GM13977 (cell line): Measurements from ENCODE around the gene SLC5A5.
A peak's percentile ranks its signal among the peaks of the same experiment; 100 is the strongest.

Experiments
- DNase-seq: peaks from one replicate; pipeline ENCODE4 v3.0.0; 2012; ENCODE audit warnings: low spot score
- CTCF ChIP-seq: IDR thresholded peaks from 2 replicates; pipeline ENCODE4 v1.5.1; 2012; ENCODE audit warnings: mild to moderate bottlenecking, control low read depth; ENCODE audit not compliant: insufficient read depth; ENCODE audit errors: extremely low read depth, missing control alignments
- in situ Hi-C: fragments of 300-500 bp; cut with MboI; formaldehyde crosslinking; loops from one replicate; pipeline ENCODE4 v1.12.0; 2022; ENCODE audit warnings: low sequenced_read_pairs, low pct_unique_long_range_greater_than_20kb, mixed read lengths, inconsistent platforms; ENCODE audit not compliant: unreplicated experiment

Gene SLC5A5

GRCh38 chr19:17922138-17922537 is 50.4 kb downstream of the SLC5A5 start:
- in situ Hi-C loops: no loop called here
- no peak for DNase-seq
- no peak for TF ChIP-seq CTCF

GRCh38 chr19:17926044-17926443 is 54.3 kb downstream of the SLC5A5 start:
- no peak for TF ChIP-seq CTCF
- DNase-seq: peak; percentile 29

GRCh38 chr19:17929056-17929455 is 57.3 kb downstream of the SLC5A5 start:
- no peak for TF ChIP-seq CTCF
- in situ Hi-C loops: loop anchor here (25.0 kb wide), 1 partner anchor 133 kb away; no protein-coding TSS in a partner anchor

More at GRCh38 chr19:17926044-17926443, 54.3 kb downstream of the SLC5A5 start:
- in situ Hi-C loops: loop anchor here (25.0 kb wide), 1 partner anchor 136 kb away; no protein-coding TSS in a partner anchor

GRCh38 chr19:17931532-17932191 is 59.9 kb downstream of the SLC5A5 start:
- TF ChIP-seq CTCF: no peak
- in situ Hi-C loops: loop anchor here (5.0 to 25.0 kb wide), 2 partner anchors 64 to 131 kb away; no protein-coding TSS in a partner anchor
- DNase-seq: peak; percentile 12

More at GRCh38 chr19:17929056-17929455, 57.3 kb downstream of the SLC5A5 start:
- DNase-seq: peak; percentile 77

- TF ChIP-seq CTCF: peak; percentile 99
- peak; percentile 92 for DNase-seq
- in situ Hi-C loops: loop anchor here (5.0 to 25.0 kb wide), 2 partner anchors 65 to 130 kb away; no protein-coding TSS in a partner anchor
Measured at GRCh38 chr19:17932485-17933338, 61.0 kb downstream of the SLC5A5 start, which contains the start of gene CCDC124. CCDC124 (plus strand) TSS chr19:17933015; CDS start chr19:17936421, 3,406 bp downstream.

GRCh38 chr19:17933414-17934129 is 61.8 kb downstream of the SLC5A5 start:
- no peak for TF ChIP-seq CTCF
- in situ Hi-C loops: loop anchor here (5.0 to 25.0 kb wide), 2 partner anchors 66 to 129 kb away; no protein-coding TSS in a partner anchor
- DNase-seq: peak; percentile 9
